ENCODE measurements around the gene PHACTR3.

- no peak for TF ChIP-seq POLR2AphosphoS5 (IDR thresholded peaks at IDR 0.05)
- TF ChIP-seq CTCF (IDR thresholded peaks at IDR 0.05), result no peak
Observed at GRCh38 chr20:59725476-59726280, 121.3 kb downstream of the PHACTR3 start.

Data from gastroesophageal sphincter (tissue), 3 donors.